ENCODE data around the gene USP10. TPM values are rescaled to one million over a fixed set of nuclear protein-coding genes. Genes with fewer than 3 reads are reported as not detected.
A peak's percentile ranks its signal among the peaks of the same experiment; 100 is the strongest.

The USP10 gene
- total RNA-seq, 1 donor from 2014 or later = 67.8 TPM

GRCh38 chr16:84780063-84780462, 80.3 kb downstream of the USP10 start:
- H3K4me3 ChIP-seq (ENCODE audit: low read depth, low read length) = no peak overlapping the region
- no peak for DNase-seq (ENCODE audit: low read depth)
- no peak for TF ChIP-seq CTCF (IDR thresholded peaks at IDR 0.05; ENCODE audit: insufficient read depth, low read length, poor library complexity, severe bottlenecking)
- H3K27me3 ChIP-seq (ENCODE audit: control insufficient read depth, insufficient read depth, low read length) = no peaks in the 10 kb centered on the region
- peaks cover 2% of the 10 kb centered on the region for H3K36me3 ChIP-seq (ENCODE audit: control insufficient read depth, insufficient read depth, low read length)

GRCh38 chr16:84780544-84781376, 81.0 kb downstream of the USP10 start:
- Histone ChIP-seq H3K36me3 (ENCODE audit: control insufficient read depth, insufficient read depth, low read length) (peaks cover 2% of the 10 kb centered on the region), H3K4me3 (ENCODE audit: low read depth, low read length) (no peak overlapping the region), H3K27me3 (ENCODE audit: control insufficient read depth, insufficient read depth, low read length) (no peaks in the 10 kb centered on the region)
- TF ChIP-seq CTCF (IDR thresholded peaks at IDR 0.05; ENCODE audit: insufficient read depth, low read length, poor library complexity, severe bottlenecking) = no peak
- DNase-seq (ENCODE audit: low read depth) = no peak

- Histone ChIP-seq H3K4me3 (ENCODE audit: low read depth, low read length) (no peak overlapping the region), H3K27me3 (ENCODE audit: control insufficient read depth, insufficient read depth, low read length) (no peaks in the 10 kb centered on the region), H3K36me3 (ENCODE audit: control insufficient read depth, insufficient read depth, low read length) (no peaks in the 10 kb centered on the region)
- TF ChIP-seq CTCF (IDR thresholded peaks at IDR 0.05; ENCODE audit: insufficient read depth, low read length, poor library complexity, severe bottlenecking) = no peak
- no peak for DNase-seq (ENCODE audit: low read depth)
Measured at GRCh38 chr16:84782846-84783245, 83.0 kb downstream of the USP10 start.

- no peak overlapping the region for H3K4me3 ChIP-seq (ENCODE audit: low read depth, low read length)
- no peaks in the 10 kb centered on the region for H3K27me3 ChIP-seq (ENCODE audit: control insufficient read depth, insufficient read depth, low read length)
- no peaks in the 10 kb centered on the region for H3K36me3 ChIP-seq (ENCODE audit: control insufficient read depth, insufficient read depth, low read length)
- peak; percentile 12 for DNase-seq (ENCODE audit: low read depth)
- TF ChIP-seq CTCF (IDR thresholded peaks at IDR 0.05; ENCODE audit: insufficient read depth, low read length, poor library complexity, severe bottlenecking) = no peak
Measured at GRCh38 chr16:84785843-84786581, 86.2 kb downstream of the USP10 start.

GRCh38 chr16:84786605-84787262, 86.9 kb downstream of the USP10 start:
- DNase-seq (ENCODE audit: low read depth) = no peak
- TF ChIP-seq CTCF (IDR thresholded peaks at IDR 0.05; ENCODE audit: insufficient read depth, low read length, poor library complexity, severe bottlenecking) = no peak
- Histone ChIP-seq H3K36me3 (ENCODE audit: control insufficient read depth, insufficient read depth, low read length) (no peaks in the 10 kb centered on the region), H3K4me3 (ENCODE audit: low read depth, low read length) (no peak overlapping the region), H3K27me3 (ENCODE audit: control insufficient read depth, insufficient read depth, low read length) (no peaks in the 10 kb centered on the region)

Measured in kidney epithelial cell (primary cell).